Limb (tissue), 2 donors: ENCODE data around the gene SMIM1.

Experiments used
- DNase-seq, 2 donors: peaks; one replicate each; pipeline ENCODE4 v3.0.0-alpha.2; 2016; ENCODE audit errors: extremely low spot score in 2 of 2

SMIM1 gene

GRCh38 chr1:3777078-3777547 is 4.6 kb downstream of the SMIM1 start:
- DNase-seq = no peak

- DNase-seq = no peak
Measured at GRCh38 chr1:3777647-3778589, 5.4 kb downstream of the SMIM1 start.

- no peak for DNase-seq
Measured at GRCh38 chr1:3778590-3779264, 6.2 kb downstream of the SMIM1 start.

GRCh38 chr1:3779265-3779911 is 6.8 kb downstream of the SMIM1 start:
- DNase-seq = no peak

GRCh38 chr1:3779912-3780416 is 7.4 kb downstream of the SMIM1 start:
- DNase-seq = no peak

GRCh38 chr1:3780901-3781300 is 8.4 kb downstream of the SMIM1 start:
- no peak for DNase-seq

GRCh38 chr1:3783651-3784474 is 11.3 kb downstream of the SMIM1 start:
- DNase-seq = no peak

GRCh38 chr1:3785045-3785444 is 12.5 kb downstream of the SMIM1 start:
- no peak for DNase-seq

GRCh38 chr1:3785456-3786157 is 13.1 kb downstream of the SMIM1 start:
- no peak for DNase-seq

GRCh38 chr1:3786468-3787348 is 14.2 kb downstream of the SMIM1 start:
- DNase-seq = no peak

- no peak for DNase-seq
Measured at GRCh38 chr1:3787349-3787715, 14.8 kb downstream of the SMIM1 start.

GRCh38 chr1:3787745-3788605 is 15.4 kb downstream of the SMIM1 start:
- DNase-seq = no peak

- no peak for DNase-seq
Measured at GRCh38 chr1:3788756-3789420, 16.3 kb downstream of the SMIM1 start.

GRCh38 chr1:3789421-3790300 is 17.1 kb downstream of the SMIM1 start:
- DNase-seq = no peak

GRCh38 chr1:3790500-3790923 is 18.0 kb downstream of the SMIM1 start:
- DNase-seq = no peak

GRCh38 chr1:3790952-3791351 is 18.4 kb downstream of the SMIM1 start:
- no peak for DNase-seq
